HG03469 (cell line): Measurements from ENCODE around the gene ITPR2.

Source experiments
- ATAC-seq: cut with Tn5 transposase; IDR thresholded peaks from one replicate; pipeline ENCODE4 v1.9.1; 2021; ENCODE audit warnings: mild to moderate bottlenecking, moderate library complexity, moderate number of reproducible peaks; ENCODE audit not compliant: unreplicated experiment

The ITPR2 gene

GRCh38 chr12:26711072-26711471 is 121.9 kb downstream of the ITPR2 start:
- no peak for ATAC-seq

DNA sequence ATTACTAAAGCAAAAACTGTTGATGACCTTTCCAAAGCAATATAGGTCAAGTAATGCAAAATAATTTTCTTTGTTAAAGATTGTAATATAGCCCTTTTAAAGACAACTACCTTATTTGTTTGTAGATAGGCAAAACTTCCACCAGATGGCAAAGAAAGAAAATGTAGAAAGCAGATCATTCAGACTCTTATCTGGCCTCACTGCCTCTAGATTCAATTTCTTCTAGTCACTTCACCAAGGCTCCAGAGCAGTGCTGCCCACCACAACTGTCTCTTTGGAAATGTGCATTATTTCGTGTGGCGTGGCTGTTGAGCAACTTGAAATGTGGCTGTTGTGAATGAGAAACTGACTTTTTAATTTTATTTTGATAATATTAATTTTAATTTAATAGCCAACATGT is 127.1 kb downstream of the ITPR2 start:
- ATAC-seq: no peak

DNA sequence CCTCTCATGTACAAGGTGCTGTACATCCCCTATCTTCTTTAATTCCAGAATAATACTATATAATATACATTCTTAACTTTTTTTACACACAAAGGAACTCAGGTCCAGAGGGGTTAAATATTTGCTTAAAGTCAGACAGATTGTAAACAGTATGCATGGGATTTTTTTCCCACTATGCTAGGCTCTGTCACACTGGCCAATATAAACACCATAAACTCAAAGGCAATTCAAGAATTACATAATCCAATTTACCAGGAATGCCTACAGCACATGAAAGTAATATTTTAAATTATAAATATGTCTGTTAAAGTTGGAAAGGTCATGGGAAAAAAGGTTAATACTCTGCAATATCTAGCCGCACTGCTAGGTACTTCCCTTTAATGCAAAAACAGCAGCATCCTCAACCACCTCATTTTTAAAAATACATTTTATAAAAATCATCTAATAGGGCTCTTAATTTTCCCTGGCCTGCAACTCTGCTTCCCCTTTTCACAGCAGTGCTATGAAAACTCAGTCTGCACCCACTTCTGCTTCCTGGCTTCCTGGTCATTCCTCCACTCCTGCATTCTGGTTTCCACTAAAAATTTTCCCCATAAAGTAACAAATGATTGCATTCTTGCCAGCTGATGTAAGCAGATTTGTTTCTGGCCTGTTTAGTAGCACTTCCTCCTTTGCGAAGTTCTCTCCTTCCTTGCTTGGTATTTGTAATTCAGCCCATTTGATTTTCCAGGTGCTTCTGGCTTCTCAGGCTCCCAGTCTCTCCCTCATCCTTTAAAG is 128.1 kb downstream of the ITPR2 start:
- ATAC-seq: no peak

GRCh38 chr12:26704214-26704613 is 128.8 kb downstream of the ITPR2 start:
- ATAC-seq: no peak

GRCh38 chr12:26702741-26703140 is 130.3 kb downstream of the ITPR2 start:
- no peak for ATAC-seq

GRCh38 chr12:26701604-26702215 is 131.3 kb downstream of the ITPR2 start:
- ATAC-seq: no peak

- ATAC-seq: no peak
Observed at GRCh38 chr12:26700430-26700829, 132.6 kb downstream of the ITPR2 start.

DNA sequence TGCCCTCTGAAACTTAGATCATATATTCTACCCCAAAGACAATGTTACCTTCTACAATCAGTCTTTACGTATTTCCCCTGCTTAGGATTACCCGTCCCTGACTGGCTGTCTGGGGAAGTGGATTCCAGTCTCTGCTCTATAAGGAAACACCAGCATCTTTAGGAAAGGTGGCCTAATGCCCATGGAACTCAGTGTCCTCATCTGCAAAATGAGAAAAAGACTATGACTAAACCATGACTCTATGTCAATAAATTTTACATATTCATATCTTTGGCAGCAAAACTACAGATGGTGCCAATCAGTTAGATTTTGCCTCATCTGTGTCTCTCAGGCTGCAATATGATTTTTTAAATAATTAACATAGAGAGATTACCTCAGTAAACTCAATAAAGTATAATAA is 133.8 kb downstream of the ITPR2 start:
- ATAC-seq: no peak

- no peak for ATAC-seq
Observed at GRCh38 chr12:26698186-26698585, 134.8 kb downstream of the ITPR2 start.

DNA sequence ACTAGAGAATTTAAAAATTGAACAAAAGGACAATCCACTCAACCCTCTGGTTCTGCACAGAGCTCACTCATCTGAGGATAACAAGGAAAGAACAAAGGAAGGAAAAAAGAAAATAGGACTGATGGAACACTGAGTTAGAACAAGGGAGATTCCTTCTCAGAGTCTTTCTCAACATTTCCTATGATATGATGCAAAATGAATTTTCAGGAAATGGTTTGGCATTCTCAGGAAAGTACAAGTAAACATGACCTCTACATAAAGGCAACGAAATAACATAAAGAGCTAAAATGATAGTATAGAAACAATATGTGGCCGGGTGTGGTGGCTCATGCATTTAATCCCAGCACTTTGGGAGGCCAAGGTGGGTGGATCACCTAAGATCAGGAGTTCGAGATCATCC is 135.8 kb downstream of the ITPR2 start:
- no peak for ATAC-seq

GRCh38 chr12:26696613-26697092 is 136.3 kb downstream of the ITPR2 start:
- ATAC-seq: no peak

GRCh38 chr12:26696048-26696612 is 136.9 kb downstream of the ITPR2 start:
- ATAC-seq: no peak

DNA sequence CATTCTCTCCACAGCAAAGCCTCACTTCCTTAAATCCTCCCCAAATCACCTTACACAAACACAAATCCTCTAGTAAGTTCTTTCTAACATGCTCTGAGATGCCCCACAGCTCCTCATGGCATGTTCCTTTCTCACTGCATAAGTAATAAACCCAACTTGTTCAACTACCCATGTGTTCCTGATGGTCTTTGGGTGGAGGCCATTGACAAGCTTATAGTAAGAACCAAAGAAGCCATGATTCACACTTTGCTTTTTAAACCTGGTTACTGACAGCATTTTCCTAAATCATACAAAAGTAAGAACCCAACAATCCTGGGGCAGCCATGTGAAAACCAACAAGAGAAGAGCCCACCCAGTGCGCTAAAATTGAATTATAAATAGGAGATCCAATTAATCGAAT is 138.6 kb downstream of the ITPR2 start:
- ATAC-seq: no peak

- ATAC-seq: no peak
Observed at GRCh38 chr12:26692407-26692806, 140.6 kb downstream of the ITPR2 start.

GRCh38 chr12:26691234-26691970 is 141.6 kb downstream of the ITPR2 start:
- ATAC-seq: no peak

GRCh38 chr12:26690601-26691000 is 142.4 kb downstream of the ITPR2 start:
- ATAC-seq: no peak

DNA sequence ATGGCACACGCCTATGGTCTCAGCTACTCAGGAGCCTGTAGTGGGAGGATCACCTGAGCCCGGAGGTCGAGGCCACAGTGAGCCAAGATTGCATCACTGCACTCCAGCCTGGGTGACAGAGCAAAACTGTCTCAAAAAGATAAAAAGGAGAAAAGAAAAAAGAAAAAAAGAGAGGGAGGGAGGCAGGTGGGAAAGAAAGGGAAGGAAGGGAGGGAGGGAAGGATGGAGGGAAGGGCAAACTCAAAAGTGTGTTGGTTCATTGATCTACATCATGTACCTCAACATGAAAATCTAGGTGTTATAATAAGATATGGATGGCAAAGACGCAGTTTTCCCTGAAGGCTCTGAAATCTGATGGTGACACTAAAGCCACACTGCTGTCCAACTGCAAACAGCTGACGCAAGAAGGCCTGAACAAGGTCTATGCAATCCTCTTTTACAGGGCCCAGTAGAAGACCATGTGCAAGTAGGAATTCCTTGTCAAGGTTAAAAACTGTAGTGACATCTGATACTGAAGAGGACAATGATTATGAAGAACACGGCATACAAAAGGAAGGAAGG is 143.6 kb downstream of the ITPR2 start:
- ATAC-seq: no peak

DNA sequence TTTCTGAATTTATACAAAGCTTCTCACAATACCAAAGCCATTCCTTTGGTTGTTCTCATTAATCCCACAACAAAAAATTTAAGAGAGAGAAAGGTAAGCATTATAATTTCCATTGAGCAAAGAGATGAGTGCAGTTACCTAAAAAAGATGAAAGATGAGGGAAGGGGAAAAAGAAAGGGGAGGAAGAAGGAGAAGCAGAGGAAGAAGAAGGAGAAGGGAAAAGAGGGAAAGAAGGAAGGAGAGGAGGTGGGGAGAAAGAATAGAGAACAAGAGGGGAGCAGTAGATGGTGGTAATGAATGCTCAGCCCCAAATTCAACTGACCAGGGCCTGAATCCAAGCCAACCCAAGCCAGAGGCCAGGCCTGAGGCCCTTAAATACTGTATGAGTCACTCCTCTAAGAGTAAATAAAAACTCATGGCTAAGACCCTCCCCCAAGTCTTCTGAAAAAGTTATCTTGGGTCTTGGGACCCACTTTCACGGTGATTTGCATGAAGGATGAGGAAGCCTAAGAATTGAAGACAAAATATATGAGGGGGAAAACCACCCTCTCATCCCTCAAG is 144.6 kb downstream of the ITPR2 start:
- ATAC-seq: no peak

- ATAC-seq: no peak
Observed at GRCh38 chr12:26686408-26686807, 146.6 kb downstream of the ITPR2 start.

- no peak for ATAC-seq
Observed at GRCh38 chr12:26684101-26684500, 148.9 kb downstream of the ITPR2 start.

DNA sequence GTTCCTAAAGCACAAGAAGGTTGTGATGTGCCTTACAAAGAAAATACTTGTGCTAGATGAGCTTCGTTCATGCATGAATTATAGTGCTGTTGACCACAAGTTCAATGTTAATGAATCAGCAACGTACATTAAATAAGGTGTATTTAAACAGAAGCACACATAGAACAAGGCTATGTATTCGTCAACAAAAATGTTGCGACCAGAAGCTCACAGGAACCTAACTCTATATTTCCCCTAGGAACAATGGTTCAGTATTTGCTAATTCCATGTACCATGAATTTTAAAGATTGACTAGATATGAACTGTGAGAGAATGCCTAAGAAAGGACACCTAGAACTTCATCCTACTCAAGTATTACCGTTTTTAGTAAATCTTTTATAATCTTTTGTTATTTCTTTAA is 149.6 kb downstream of the ITPR2 start:
- no peak for ATAC-seq
